Liver (tissue), 9 donors: ENCODE data around the gene SAMD5. TPM values are rescaled to one million over a fixed set of nuclear protein-coding genes. Genes with fewer than 3 reads are reported as not detected.

Experiments
- DNase-seq: peaks from one replicate; pipeline ENCODE4 v3.0.0-alpha.2; 2017; ENCODE audit warnings: low spot score
- H3K27ac ChIP-seq, 2 donors: one replicate each; pipeline ENCODE4 v1.7.0; 2013; ENCODE audit warnings: inconsistent platforms in 2 of 2, low read length in 2 of 2, control low read depth in 1 of 2, low read depth in 1 of 2, mild to moderate bottlenecking in 1 of 2
- H3K27me3 ChIP-seq, 4 donors: one replicate each; pipeline versions ENCODE4 v1.6.1 to v1.7.0; 2013; ENCODE audit warnings: low read length in 3 of 4, inconsistent platforms in 1 of 4, mild to moderate bottlenecking in 1 of 4, moderate library complexity in 1 of 4; ENCODE audit not compliant: control insufficient read depth in 4 of 4, insufficient read depth in 4 of 4
- H3K36me3 ChIP-seq, 4 donors: one replicate each; pipeline versions ENCODE4 v1.6.1 to v1.7.0; 2013; ENCODE audit warnings: low read length in 3 of 4, mild to moderate bottlenecking in 3 of 4, low read depth in 1 of 4, moderate library complexity in 1 of 4; ENCODE audit not compliant: control insufficient read depth in 4 of 4, insufficient read depth in 3 of 4
- H3K4me1 ChIP-seq, 4 donors: one replicate each; pipeline versions ENCODE4 v1.6.1 to v1.7.0; 2013; ENCODE audit warnings: low read length in 3 of 4, mild to moderate bottlenecking in 3 of 4, moderate library complexity in 1 of 4; ENCODE audit not compliant: control insufficient read depth in 4 of 4, insufficient read depth in 4 of 4
- H3K4me3 ChIP-seq, 3 donors: one replicate each; pipeline versions ENCODE4 v1.6.1 to v1.7.0; 2013; ENCODE audit warnings: low read length in 3 of 3, control low read depth in 1 of 3, low read depth in 1 of 3, mild to moderate bottlenecking in 1 of 3
- H3K9ac ChIP-seq, 2 donors: one replicate each; pipeline ENCODE4 v1.7.0; 2013; ENCODE audit warnings: low read length in 2 of 2, mild to moderate bottlenecking in 2 of 2, moderate library complexity in 2 of 2, control low read depth in 1 of 2, low read depth in 1 of 2
- H3K9me3 ChIP-seq, 4 donors: one replicate each; pipeline versions ENCODE4 v1.6.1 to v1.7.0; 2013; ENCODE audit warnings: low read length in 3 of 4; ENCODE audit not compliant: control insufficient read depth in 4 of 4
- EGR1 ChIP-seq, 2 donors: IDR thresholded peaks; 2 replicates each; pipeline ENCODE4 v1.6.1; 2016 to 2018; ENCODE audit warnings: antibody characterized with exemption in 2 of 2, low read depth in 2 of 2
- FOXA1 ChIP-seq: IDR thresholded peaks from 2 replicates; pipeline ENCODE4 v1.6.1; 2016; ENCODE audit warnings: antibody characterized with exemption
- FOXA2 ChIP-seq: IDR thresholded peaks from 2 replicates; pipeline ENCODE4 v1.6.1; 2016; ENCODE audit warnings: antibody characterized with exemption
- GABPA ChIP-seq, 2 donors: IDR thresholded peaks in 1 of 2; conservative IDR thresholded peaks in 1 of 2; 2 replicates each; pipeline ENCODE4 v1.6.1; 2016; ENCODE audit warnings: antibody characterized with exemption in 2 of 2, mild to moderate bottlenecking in 1 of 2, moderate library complexity in 1 of 2
- HNF4A ChIP-seq, 2 donors: conservative IDR thresholded peaks; 2 replicates each; pipeline ENCODE4 v1.6.1; 2016; ENCODE audit warnings: antibody characterized with exemption in 2 of 2, mild to moderate bottlenecking in 2 of 2
- HNF4G ChIP-seq: IDR thresholded peaks from 2 replicates; pipeline ENCODE4 v1.6.1; 2016; ENCODE audit warnings: antibody characterized with exemption
- NR2F2 ChIP-seq: IDR thresholded peaks from 2 replicates; pipeline ENCODE4 v1.6.1; 2016; ENCODE audit warnings: antibody characterized with exemption
- RAD21 ChIP-seq, 2 donors: IDR thresholded peaks; 2 replicates each; pipeline ENCODE4 v1.6.1; 2016; ENCODE audit warnings: antibody characterized with exemption in 2 of 2, mild to moderate bottlenecking in 2 of 2
- REST ChIP-seq: IDR thresholded peaks from 2 replicates; pipeline ENCODE4 v1.6.1; 2016; ENCODE audit warnings: antibody characterized with exemption, mild to moderate bottlenecking
- RXRA ChIP-seq, 2 donors: IDR thresholded peaks; 2 replicates each; pipeline ENCODE4 v1.6.1; 2017 to 2018; ENCODE audit warnings: antibody characterized with exemption in 2 of 2, mild to moderate bottlenecking in 1 of 2
- SP1 ChIP-seq: IDR thresholded peaks from 2 replicates; pipeline ENCODE4 v1.6.1; 2018; ENCODE audit warnings: antibody characterized with exemption, mild to moderate bottlenecking
- TAF1 ChIP-seq: conservative IDR thresholded peaks from 2 replicates; pipeline ENCODE4 v1.6.1; 2016; ENCODE audit warnings: antibody characterized with exemption, mild to moderate bottlenecking
- YY1 ChIP-seq: IDR thresholded peaks from 2 replicates; pipeline ENCODE4 v1.6.1; 2016; ENCODE audit warnings: antibody characterized with exemption, mild to moderate bottlenecking
- WGBS: extraction: QIAGEN DNeasy Blood & Tissue Kit; methylation state at CpG from one replicate; pipeline ENCODE4 v1.1.7; 2013; 5-methylcytosine and 5-hydroxymethylcytosine counted together
- polyA plus RNA-seq, 2 donors: library from polyadenylated mRNA; stranded (reverse) in 1 of 2; unstranded in 1 of 2; fragments of 200-250 nt in 1 of 2; fragments of >200 nt in 1 of 2; fragmentation: Nextera tagmentation in 1 of 2; extraction: Ambion mirVana in 1 of 2; gene quantifications; one replicate each; pipeline versions ENCODE4 v1.2.1 to v1.2.3, GENCODE V29; 2013 to 2015
- total RNA-seq, 2 donors: library from RNA; depleted of rRNA; stranded (reverse); fragments of >200 nt; gene quantifications; one replicate each; pipeline ENCODE4 v1.2.3, GENCODE V29; 2014
- TF ChIP-seq, protein P1 (sequence below): IDR thresholded peaks from 2 replicates; pipeline ENCODE4 v1.6.1; 2016; ENCODE audit warnings: antibody characterized with exemption
- TF ChIP-seq, protein P2 (sequence below): fragments of 150-350 bp; IDR thresholded peaks from 2 replicates; pipeline ENCODE4 v1.5.1; 2017; ENCODE audit warnings: improper control_type of control experiment, low read depth, low read length; ENCODE audit not compliant: missing input control
- TF ChIP-seq, protein P3 (sequence below): IDR thresholded peaks from 2 replicates; pipeline ENCODE4 v1.6.1; 2016; ENCODE audit warnings: antibody characterized with exemption
- TF ChIP-seq, protein P4 (sequence below): IDR thresholded peaks from 2 replicates; pipeline ENCODE4 v1.6.1; 2016; ENCODE audit warnings: antibody characterized with exemption
- donor health status: healthy.
- donor health status: healthy.
- donor health status: healthy.
- donor health status: healthy.
- donor health status: healthy.

The SAMD5 gene
- total and polyA plus RNA-seq, 4 donors, result 2.7 to 7.6 (median 3.2) TPM

GRCh38 chr6:147618457-147618856 is 110.0 kb downstream of the SAMD5 start (continued):
- TF ChIP-seq, protein P1, sequence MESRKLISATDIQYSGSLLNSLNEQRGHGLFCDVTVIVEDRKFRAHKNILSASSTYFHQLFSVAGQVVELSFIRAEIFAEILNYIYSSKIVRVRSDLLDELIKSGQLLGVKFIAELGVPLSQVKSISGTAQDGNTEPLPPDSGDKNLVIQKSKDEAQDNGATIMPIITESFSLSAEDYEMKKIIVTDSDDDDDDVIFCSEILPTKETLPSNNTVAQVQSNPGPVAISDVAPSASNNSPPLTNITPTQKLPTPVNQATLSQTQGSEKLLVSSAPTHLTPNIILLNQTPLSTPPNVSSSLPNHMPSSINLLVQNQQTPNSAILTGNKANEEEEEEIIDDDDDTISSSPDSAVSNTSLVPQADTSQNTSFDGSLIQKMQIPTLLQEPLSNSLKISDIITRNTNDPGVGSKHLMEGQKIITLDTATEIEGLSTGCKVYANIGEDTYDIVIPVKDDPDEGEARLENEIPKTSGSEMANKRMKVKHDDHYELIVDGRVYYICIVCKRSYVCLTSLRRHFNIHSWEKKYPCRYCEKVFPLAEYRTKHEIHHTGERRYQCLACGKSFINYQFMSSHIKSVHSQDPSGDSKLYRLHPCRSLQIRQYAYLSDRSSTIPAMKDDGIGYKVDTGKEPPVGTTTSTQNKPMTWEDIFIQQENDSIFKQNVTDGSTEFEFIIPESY, result no peak
- TF ChIP-seq SP1, result no peak
- no peak for TF ChIP-seq GABPA (IDR thresholded peaks at IDR 0.05 in 1 of 2, conservative IDR thresholded peaks at IDR 0.05 in 1 of 2)

GRCh38 chr6:147618927-147619326 is 110.4 kb downstream of the SAMD5 start:
- H3K4me1 ChIP-seq, result no peaks in the 10 kb centered on the region
- H3K27ac ChIP-seq, result no peak overlapping the region
- 92% methylated on average over 6 of the region's 6 CpGs for WGBS
- H3K27me3 ChIP-seq, result no peaks in the 10 kb centered on the region
- H3K9ac ChIP-seq, result no peak overlapping the region
- no peak for DNase-seq
- no peaks in the 10 kb centered on the region for H3K36me3 ChIP-seq
- H3K9me3 ChIP-seq, result no peaks in the 10 kb centered on the region
- H3K4me3 ChIP-seq, result no peak overlapping the region
- TF ChIP-seq RAD21 (IDR thresholded peaks at IDR 0.05), result no peak
- TF ChIP-seq FOXA2, result no peak
- TF ChIP-seq, protein P1, result no peak
- TF ChIP-seq, protein P2, sequence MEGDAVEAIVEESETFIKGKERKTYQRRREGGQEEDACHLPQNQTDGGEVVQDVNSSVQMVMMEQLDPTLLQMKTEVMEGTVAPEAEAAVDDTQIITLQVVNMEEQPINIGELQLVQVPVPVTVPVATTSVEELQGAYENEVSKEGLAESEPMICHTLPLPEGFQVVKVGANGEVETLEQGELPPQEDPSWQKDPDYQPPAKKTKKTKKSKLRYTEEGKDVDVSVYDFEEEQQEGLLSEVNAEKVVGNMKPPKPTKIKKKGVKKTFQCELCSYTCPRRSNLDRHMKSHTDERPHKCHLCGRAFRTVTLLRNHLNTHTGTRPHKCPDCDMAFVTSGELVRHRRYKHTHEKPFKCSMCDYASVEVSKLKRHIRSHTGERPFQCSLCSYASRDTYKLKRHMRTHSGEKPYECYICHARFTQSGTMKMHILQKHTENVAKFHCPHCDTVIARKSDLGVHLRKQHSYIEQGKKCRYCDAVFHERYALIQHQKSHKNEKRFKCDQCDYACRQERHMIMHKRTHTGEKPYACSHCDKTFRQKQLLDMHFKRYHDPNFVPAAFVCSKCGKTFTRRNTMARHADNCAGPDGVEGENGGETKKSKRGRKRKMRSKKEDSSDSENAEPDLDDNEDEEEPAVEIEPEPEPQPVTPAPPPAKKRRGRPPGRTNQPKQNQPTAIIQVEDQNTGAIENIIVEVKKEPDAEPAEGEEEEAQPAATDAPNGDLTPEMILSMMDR, result no peak
- TF ChIP-seq EGR1 (IDR thresholded peaks at IDR 0.05; ENCODE audit: low read depth in 2 of 2), result no peak
- no peak for TF ChIP-seq NR2F2
- no peak for TF ChIP-seq SP1
- TF ChIP-seq RXRA (IDR thresholded peaks at IDR 0.05), result no peak
- TF ChIP-seq, protein P3, sequence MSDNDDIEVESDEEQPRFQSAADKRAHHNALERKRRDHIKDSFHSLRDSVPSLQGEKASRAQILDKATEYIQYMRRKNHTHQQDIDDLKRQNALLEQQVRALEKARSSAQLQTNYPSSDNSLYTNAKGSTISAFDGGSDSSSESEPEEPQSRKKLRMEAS, result no peak
- TF ChIP-seq HNF4A (conservative IDR thresholded peaks at IDR 0.05), result no peak
- no peak for TF ChIP-seq GABPA (IDR thresholded peaks at IDR 0.05 in 1 of 2, conservative IDR thresholded peaks at IDR 0.05 in 1 of 2)
- TF ChIP-seq, protein P4, sequence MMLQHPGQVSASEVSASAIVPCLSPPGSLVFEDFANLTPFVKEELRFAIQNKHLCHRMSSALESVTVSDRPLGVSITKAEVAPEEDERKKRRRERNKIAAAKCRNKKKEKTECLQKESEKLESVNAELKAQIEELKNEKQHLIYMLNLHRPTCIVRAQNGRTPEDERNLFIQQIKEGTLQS, result no peak
- TF ChIP-seq FOXA1, result no peak
- no peak for TF ChIP-seq HNF4G
- TF ChIP-seq REST, result no peak
- TF ChIP-seq TAF1, result no peak
- TF ChIP-seq YY1, result no peak
